NOMO-1 (cell line): Measurements from ENCODE around the gene MAST4.
"Not testable (repeated sequence)": the region's sequence is repeated elsewhere in the genome, so short reads cannot be mapped to it uniquely, and the experiment has no call there.

Source experiments
- DNase-seq, 2 experiments: peaks; one replicate each; lab custom pipeline; 2025; ENCODE audit not compliant: unreplicated experiment in 2 of 2; lab: John Stamatoyannopoulos, UW

The MAST4 gene

DNA sequence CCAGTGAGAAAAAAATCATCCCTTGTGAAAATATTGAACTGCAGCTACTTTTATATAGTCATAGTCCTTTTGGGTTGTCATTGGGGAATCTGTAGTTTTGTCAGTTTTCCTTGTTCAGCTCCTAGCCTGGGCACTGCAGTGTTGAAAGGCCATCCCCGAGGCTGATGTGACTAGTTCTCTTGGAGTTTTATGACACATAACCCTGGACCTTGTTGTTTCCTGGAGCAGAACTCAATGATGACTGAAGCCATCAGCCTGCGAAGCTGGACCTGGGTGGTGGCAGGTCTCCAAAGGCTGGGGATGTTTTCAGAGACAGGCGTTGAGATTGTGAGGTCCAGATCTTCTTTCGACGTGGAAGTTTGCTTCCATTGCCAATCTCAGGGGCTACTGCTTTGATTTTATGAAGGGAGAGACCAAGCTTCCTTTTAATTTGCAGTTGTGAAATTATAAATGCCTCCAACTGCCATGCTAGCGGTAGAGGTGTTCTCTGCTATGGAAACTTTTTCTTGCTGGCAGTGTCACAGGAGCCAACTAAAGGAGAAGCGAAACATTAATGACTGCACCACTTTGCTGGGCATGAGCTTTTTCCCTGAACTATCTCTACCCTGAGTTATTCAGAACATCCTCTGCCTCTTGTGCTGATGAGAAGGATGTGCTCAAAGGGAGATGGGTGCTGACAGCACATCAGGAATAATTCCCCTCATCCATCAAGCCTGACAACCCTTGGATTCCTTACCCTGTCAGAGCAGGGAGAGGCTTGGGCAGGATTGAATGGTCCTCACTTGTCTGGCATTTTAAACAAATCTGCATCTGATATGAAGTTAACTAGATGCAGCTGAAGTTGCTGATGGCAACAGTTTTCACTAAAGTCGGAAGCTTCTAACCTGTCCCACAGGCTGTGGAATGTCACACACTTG lies 209.6 kb downstream of the MAST4 start:
- peak; percentile 8 to 64 for DNase-seq

DNA sequence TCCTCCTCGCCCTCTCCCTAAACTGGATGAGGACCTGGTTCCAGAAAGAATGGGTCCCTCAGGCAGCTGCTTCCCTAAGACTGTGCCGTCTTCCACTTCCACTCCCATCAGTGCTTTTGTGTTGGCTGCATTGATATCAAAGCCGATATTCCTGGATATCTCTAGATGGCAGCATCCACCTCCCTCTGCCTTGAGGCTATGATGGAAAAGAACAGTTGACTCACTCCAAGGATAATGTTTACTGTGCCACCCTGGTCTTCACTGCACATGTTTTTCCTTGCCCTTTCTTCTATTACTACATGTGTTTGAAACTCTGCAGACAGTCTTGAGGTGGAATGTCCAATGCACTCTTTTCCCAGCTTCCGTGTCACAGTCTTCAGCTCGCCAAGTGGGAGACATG lies 211.6 kb downstream of the MAST4 start:
- no peak for DNase-seq

DNA sequence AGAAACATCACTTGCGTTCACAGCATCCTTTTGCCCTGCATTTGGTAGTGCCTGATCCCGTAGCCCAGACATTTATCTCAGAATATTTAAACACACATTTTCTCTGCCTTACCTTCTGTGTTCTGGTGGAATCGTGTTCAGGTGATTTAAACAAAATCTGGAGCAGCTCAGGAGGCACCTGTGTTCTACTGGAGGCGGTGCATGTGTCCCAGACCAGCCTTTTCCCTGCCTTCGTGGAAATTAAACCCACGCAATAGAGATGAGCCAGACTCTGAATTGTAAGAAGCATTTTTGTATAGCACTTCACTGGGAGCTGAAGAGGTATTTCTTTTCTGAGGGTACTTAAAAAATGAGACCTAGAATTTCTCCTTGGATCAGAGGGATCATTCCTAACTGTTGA lies 212.5 kb downstream of the MAST4 start:
- no peak for DNase-seq

DNA sequence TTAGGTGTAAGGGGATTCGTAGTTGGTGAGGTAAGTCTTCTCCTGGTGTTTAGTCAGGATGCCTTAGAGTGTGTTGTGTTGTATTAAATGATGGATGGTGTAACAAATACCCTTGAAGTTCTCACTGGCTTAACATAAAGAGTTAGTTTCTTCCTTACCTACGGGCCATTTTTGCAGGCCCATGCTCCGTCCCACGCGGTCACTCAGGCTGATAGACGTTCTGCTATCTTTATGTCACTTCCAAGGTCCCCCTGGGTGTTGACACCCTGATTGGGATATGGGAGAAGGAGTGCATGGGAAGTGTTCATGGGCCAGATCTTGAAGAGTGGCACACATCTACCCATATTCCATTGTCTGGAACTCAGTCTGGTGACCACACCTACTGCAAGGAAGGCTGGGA lies 214.0 kb downstream of the MAST4 start:
- no peak for DNase-seq

DNA sequence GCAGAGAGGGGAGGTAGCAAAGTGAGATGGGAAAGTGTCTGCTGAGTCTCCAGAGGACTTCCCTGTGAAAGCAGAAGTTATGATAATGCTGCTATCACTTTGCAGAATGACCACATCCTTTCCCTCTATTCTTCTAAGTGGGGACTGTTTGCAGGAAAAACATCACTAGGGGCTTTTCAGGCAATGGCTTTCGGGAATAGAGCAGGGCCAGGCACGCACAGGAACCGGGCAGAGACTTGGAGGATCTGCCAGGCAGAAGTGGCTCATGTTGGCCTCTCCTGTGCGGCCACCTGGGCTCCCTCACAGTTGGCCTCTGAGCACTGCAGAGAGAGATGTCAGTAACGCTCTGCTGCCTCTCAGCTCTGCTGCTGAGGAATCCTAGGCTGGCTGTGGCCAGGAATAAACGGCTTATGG lies 214.7 kb downstream of the MAST4 start:
- DNase-seq: peak in 1 of 2 experiments; percentile 60

DNA sequence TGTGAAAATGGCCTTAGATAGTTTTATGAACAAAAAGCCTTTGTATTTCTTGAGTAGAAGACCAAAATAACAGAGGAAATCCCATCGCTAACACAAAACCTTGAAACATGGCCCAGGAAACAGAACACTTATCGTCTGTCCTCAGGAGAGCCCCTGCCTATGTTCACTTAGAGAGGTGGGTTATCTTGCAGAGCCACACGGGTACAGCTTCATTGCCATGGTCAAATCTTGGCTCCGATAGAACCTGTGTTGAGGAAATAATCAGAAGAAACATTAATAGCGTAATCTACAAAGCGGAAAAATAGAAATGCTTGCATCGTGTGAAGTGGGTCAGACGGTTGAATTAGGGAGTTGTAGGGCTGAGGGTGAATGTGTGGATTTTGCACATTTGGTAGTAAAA lies 216.1 kb downstream of the MAST4 start:
- no peak for DNase-seq

DNA sequence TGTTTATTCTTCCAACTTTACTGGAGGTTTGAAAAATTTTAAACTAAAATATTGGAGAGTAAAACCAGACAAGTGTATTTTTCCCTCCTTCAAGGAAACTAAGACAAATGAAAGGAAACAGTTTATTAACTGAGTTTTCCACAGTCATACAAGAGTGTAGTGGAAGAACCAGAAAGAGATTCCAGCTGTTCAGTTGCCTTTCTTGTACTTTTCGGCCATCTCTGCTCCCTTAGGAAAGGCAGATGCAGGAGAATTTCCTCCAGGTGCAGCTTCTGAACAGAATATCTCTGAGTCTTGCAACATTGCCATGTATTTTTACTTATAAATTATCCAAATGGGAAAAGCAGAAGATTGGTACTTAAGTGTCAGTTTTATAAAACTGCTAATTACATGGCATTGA lies 217.1 kb downstream of the MAST4 start:
- no peak for DNase-seq

DNA sequence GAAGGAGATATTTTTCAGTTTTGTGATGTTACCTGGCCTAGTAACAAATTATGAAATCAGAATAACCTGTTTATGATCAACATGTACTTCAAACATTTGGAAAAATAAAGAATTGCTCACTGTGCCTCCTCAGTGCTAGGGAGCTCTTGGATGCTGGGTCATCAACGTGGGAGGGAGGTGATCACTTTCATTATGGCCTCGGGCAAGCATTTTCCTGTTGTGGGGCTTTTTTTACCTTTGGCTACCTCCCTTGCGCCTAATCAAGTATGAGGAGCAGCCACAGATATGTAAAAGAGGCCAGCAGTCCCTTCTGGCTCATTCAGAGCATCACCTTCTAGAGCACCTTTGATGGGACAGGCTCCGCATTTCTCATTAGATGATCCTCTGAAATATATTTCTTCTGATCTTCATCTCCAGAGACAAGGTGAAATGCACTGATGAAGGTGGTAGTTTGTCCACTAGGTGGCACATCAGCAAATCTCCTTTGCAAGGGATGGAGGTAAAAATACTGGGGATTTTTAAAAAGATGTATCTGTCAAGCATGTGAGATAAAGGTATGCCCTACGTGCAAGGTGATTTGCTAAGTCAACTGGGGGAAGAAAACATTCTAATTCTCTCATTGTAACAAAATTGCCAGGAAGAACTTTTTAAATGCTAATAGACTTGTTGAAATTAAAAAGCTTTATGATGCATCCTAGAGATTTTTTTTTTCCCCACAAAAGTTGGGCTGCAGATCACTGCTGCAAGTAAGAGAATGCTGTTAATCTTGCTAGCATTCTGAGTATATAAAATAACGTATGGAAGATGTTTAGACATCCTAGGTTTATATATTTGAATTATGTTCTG lies 218.2 kb downstream of the MAST4 start:
- no peak for DNase-seq

DNA sequence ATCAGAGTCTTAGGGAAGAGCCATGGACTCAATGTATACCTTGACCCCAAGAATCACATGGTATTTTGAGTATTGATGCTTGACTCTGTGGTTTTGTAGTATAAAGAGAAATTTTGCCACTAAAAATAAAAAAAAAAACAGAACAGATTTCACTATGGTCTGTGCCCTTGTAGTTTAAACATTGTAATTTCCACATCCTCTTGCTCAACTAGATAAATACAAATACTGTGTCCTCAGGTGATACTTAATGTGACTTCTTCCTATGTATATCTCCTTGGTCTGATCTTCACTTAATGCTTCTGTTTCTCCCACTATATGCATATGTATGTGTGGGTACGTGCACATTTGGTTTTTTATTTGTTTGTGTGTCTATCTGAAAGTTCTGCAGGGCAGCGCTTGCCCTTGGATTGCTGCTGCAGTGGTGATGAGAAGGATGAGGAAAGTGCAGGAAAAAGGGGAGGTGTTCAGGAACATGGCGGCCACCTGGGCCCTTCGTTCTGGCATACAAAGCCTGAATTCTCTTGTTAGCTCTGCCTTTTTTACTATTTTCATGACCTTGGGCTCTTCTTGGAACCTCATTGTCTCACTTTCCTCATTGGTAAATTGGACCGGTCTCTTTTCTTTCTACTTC lies 222.2 kb downstream of the MAST4 start:
- DNase-seq: no peak

DNA sequence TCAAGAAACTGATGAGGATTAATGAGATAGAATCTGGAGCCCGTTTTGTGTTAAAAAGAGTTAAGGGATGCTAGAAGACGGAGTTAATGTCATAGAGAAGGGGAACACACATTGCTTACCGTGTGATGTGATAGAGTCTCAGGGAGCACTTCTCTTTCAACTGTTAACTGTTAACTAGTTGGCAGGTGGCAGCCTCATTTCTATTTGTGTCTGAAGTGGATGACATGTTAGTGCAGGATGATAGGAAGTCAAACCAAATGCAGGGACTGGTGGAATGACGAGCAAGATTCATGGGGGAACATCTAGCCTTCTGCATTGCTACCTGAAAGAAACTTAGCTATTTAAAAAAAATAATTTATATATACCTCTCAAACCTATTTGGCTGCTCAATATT lies 222.7 kb downstream of the MAST4 start:
- DNase-seq: no peak

DNA sequence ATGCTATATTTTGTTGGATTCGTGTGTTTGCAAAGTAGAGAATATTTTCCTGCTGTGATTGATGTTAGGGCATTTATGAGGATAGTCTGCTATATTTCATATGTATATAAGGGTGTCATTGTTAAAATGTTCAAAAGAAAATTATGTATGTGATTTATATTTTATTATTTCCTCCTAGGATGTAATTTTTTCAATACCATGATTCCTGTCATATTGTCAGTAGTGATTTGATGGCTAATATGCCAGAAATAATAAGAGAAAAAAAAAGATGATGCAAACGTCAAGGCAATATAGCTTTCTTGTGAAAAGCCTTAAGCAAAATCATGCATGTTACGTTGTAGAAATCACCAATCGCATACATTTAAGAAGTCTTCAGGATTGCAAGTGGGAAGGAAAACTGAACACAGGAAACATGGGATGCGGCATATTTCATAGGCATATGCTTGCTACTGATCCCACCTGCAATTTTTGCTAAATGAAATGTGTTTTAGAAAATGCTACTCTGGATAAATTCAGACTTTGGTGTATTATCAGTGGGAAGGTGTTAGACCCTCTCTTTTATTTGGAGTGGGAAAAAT lies 224.5 kb downstream of the MAST4 start:
- no peak for DNase-seq

DNA sequence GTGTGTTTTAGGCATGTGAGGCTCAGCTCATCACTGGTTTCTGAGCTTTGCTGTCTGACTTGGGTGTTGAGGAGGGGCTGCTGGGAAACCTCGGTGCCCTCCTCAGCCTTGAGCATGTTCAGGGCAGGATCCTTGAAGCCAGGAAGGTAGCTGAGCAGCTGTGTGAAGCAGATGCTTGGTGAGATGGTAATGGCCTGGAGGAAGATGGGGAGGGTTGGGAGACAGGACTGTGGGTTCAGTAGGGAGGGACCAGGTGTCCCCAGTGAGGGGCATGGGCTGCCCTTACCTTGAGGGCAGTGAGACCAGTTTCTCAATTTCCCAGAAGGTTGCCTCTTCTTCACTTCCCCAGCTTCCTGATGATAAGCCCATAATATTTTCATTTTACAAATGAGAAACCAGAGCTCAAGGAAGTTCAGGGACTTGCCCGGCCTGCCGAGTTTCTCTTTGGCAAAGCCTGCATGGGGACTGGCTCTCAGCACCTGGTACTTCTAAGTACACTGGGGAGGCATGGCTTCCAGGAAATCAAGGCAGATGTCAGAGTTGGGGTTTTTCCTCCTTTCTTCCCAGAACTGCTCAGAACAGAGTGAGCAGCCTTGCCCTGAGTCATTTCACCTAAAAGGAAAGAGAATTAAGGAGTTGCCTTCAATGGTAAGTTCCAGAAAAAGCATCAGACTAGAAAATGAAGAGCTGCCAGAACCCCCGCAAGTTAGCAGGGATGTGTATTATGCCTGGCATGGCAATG lies 225.7 kb downstream of the MAST4 start:
- no peak for DNase-seq

DNA sequence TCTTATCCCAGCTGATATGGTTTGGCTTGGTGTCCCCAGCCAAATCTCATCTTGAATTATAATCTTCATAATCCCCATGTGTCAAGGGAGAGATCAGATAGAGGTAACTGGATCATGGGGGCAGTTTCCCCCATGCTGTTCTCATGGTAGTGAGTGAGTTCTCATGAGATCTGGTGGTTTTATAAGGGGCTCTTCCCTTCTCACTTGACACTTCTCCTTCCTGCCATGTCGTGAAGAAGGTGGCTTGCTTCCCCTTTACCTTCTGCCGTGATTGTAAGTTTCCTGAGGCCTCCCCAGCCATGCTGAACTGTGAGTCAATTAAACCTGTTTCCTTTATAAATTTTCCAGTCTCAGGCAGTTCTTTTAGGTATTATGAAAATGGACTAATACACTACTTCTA lies 226.7 kb downstream of the MAST4 start:
- not testable (repeated sequence) for DNase-seq

DNA sequence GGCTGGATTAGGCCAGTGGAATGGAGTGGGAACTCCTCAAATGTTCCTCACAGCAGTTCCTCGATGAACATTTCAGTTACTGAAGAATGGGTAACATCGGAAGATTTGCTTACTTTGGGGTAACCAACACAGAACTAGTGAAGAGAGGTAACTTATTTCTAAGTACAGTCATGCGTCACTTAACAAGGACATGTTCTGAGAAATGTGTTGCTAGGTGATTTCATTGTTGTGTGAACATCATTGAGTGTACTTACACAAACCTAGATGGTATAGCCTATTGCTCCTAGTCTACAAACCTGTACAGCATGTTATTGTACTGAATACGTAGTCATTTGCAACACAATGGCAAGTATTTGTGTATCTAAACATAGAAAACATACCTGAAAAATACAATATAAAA lies 228.3 kb downstream of the MAST4 start:
- no peak for DNase-seq

DNA sequence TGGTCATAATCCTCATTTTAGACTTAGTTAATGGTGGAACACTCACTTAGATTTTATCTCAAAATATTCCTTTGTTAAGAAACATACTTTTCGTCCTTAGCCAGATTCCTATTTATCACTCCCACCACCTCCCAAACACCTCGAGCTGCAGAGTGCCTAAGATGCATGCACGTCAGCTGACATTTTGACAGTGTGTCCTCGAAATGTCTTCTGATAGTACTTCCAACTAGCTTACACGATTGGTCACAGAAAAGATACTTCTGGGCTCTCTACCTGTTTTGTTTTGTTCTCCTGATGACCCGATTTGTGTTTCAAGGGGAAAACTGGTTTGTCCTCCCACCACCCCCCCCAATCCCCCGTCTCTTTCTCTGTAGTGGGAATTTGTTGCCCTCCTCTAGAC lies 230.1 kb downstream of the MAST4 start:
- no peak for DNase-seq

DNA sequence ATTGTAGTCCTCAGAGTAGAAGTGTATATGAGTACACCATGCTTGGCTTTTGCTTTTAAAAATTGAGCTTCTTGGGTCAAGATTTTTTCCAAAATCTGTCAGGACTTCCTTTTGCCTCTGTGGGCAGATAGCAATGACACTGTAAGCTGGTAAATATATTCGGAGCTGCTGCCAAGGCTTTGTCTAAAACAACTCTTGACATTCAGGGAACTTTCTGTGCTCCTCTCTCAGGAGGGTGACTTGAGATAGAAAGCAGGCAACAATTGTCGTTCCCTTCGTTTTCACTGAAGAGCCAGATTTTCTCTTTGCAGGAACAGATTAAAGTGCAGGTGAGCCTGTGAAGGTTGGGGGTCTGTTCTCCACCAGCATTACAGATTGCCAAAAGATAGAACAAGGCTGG lies 230.5 kb downstream of the MAST4 start:
- no peak for DNase-seq

DNA sequence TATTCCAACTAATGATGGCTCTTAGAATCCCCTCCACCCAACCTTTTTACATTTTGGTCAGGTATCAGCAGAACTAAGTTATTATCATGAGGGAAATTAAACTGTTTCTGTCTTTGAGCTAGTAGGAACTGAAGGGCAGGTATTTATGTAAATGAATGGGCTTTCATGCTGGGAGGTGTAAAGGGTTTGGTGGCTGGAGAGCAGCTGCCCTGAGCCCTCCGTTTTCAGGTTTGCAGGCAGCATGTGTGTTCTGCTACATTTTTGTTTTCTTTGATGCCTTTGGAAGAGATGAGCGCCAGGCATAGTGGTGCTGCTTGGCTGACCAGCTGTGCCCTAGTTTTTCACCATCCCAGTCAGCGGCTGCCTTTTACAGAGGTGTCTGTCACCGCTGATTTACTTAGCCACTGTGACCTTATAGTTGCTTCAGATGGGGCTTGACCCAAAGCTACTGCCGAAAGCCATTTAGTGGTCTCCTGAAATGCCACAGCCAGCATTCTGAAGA lies 231.9 kb downstream of the MAST4 start:
- DNase-seq: no peak

DNA sequence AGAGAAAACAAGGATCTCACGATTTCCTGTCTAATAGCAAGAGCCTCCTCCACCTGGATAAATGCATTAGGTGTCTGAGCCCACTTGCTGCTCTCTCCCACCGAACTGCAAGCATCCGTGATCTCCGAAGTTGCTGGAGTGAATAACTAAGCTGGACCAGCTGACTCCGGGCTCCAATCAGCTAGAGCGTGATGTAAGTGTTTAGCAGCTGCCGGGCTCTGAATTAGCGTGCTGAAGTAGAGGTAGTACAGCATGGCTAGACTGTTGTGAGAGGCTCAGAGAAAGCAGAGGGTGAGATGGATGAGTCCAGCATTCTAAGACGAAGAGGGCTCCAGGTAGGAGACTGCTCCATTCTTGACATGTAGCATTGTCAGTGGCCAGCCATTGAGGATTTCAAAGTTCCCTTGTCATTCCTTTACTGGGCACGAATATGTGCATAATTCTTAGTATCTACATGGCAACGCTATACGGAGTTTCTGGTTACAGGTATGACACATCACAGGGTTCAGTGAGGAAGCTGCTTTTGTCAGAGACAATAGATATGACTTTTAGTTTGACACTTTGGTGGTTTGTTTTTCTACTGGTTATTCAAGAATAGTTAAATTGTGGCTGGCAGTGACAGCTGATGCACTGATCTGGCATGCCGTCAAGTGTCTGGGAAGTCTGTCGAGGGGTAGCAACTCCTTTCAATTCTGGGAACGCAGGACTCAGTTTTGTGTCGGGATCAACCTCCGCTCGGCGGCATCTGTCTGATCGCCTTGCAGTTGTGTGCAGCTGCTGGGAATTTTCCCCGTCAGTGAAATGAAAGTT lies 232.6 kb downstream of the MAST4 start:
- DNase-seq: no peak

DNA sequence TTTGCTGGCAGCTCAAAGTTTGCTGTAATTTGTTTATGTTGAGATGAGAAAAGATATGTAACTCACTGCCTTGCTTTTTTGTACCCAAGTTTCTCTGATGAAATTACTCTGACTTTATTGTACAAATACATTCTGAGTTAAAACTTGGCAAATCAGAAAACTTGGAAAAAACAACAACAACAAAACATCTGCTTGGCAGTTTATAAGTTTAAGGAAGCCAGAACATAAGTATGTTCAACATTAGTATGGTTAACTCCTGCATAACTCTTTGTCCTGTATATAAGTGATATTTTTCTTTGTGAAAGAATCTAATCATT lies 233.1 kb downstream of the MAST4 start:
- DNase-seq: no peak

DNA sequence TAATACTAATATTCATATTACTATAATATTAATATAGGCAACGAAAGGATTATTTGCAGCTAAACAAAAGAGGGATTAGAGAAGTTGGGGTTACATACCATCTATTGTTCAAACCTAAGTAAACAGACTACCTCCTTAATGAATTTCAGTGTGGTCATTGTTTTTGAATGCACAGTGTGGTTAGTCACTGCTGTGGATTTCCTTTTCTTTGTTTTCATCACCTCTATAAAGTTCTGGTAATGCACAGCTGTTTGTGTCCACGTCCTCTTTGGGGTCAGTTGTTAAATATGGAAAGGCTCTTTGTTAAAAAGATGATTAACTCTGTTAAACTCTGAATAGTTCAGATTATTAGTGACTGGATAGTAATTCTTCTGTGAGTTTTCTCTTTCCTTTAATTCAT lies 233.6 kb downstream of the MAST4 start:
- DNase-seq: peak in 1 of 2 experiments; percentile 4
